Measurements from ENCODE around the gene GMCL2.

DNA sequence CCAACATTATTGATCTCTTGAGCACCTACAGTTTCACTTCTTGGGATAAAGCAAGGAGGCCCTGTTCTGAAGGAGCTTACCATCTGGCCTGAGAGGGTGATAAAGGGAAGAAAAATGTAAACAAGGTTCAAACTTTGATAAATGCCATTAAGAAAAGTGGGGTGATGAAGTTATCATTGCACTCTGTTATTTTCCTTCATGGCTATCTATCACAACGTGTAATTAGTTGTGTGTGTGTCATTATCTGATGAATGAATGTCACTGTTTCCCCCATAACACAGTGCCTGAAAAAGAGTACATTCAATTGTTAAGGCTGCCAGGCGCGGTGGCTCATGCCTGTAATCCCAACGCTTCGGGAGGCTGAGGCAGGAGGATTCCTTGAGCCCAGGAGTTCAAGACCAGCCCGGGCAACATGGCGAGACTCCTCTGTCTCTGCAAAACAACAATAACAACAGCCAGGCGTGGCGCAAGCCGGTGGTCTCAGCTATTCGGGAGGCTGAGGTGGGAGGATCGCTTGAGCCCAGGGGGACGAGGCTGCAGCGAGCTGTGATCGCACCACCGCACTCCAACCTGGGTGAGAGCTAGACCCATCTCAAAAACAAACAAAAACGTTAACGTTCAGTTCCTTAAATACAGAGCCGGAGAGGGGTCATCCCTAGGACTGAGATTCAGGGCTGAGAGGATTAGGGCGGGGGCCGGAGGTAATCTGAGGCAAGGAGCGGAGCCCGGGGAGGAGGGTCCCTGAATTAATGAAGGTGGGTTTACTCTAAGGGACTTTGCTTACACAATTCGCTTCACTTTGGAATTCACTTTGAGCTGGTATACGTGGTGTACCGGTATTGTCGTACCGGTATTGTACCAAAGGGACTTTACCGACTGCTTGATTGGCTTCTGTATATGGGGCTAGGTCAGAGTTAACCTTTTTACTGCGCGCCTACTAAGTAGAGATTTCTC, 34.4 kb downstream of the GMCL2 start:
- TF ChIP-seq CTCF (IDR thresholded peaks at IDR 0.05) = no peak
- no peak for TF ChIP-seq POLR2A (IDR thresholded peaks at IDR 0.05)

Data from right lobe of liver (tissue), 4 donors.